Kidney epithelial cell (primary cell): ENCODE data around the gene TKT. TPM values are rescaled to one million over a fixed set of nuclear protein-coding genes. Genes with fewer than 3 reads are reported as not detected.
A peak's percentile ranks its signal among the peaks of the same experiment; 100 is the strongest.

ENCODE experiments used
- DNase-seq: peaks from one replicate; pipeline ENCODE4 v3.0.0-alpha.2; 2010; ENCODE audit warnings: low read depth
- H3K27me3 ChIP-seq: 2 replicates; pipeline ENCODE4 v1.6.0; 2011; ENCODE audit warnings: low read length; ENCODE audit not compliant: control insufficient read depth, insufficient read depth
- H3K36me3 ChIP-seq: 2 replicates; pipeline ENCODE4 v1.5.1; 2011; ENCODE audit warnings: low read length; ENCODE audit not compliant: control insufficient read depth, insufficient read depth
- H3K4me3 ChIP-seq: 2 replicates; pipeline ENCODE4 v1.5.1; 2011; ENCODE audit warnings: low read depth, mild to moderate bottlenecking, control low read depth, low read length
- total RNA-seq: library from RNA; depleted of rRNA; stranded (reverse); fragments of >200 nt; gene quantifications from 2 replicates; pipeline ENCODE4 v1.2.3, GENCODE V29; 2015
- TF ChIP-seq, protein P1 (sequence below): IDR thresholded peaks from 2 replicates; pipeline ENCODE4 v1.5.1; 2011; ENCODE audit warnings: mild to moderate bottlenecking, moderate library complexity, low read length, control low read depth, inconsistent platforms; ENCODE audit not compliant: insufficient read depth, poor library complexity, severe bottlenecking

Gene TKT
- total RNA-seq, 1 donor from 2014 or later, result 373 TPM

DNA sequence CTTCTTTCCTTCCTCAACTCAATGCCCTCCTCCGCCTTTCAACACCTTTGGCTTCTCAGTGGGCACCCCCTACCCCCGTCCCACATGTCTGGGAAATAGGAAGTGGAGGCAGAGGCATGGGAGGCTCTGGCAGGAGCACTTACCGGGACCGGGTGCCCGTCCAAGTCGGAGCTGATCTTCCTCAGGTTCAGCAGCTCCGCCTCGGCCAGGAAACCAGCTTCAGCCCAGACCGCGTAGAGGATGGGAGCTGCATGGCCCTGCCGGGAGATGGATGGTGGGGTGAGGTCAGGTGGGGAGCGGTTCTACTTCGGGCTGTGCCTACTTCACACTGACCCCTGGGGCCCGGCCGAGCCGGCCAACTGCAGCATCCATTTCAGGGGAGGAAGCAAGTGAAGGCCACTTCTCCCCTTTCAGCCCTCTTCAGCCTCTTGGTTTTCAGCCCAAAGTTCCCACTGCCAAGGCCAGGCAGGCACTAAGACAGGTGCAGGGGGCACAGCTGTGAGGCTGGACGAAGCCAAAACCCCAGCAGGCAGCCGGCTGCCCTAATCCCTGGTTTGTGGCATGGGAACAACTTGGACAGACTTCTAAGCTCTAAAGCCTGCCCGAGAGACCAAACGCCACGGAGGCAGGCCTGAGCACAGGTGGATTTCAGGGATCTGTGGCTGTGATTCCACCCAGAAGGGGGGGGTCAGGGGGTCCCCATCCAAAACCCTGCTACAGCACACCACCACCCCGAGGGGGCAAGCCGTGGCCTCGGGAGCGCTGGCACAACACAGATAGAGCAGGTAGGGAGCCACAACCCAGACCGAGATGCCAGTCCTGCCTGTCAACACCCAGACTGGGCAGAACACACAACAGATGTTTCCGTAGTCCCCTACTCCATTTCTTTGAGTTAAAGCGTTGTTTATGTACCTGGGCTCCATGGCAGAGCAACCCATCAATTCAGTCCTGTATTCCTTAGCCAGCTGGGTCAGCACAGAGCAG lies 14.5 kb downstream of the TKT start:
- Histone ChIP-seq H3K27me3 (no peaks in the 10 kb centered on the region), H3K36me3 (no peaks in the 10 kb centered on the region), H3K4me3 (no peak overlapping the region)
- TF ChIP-seq, protein P1, sequence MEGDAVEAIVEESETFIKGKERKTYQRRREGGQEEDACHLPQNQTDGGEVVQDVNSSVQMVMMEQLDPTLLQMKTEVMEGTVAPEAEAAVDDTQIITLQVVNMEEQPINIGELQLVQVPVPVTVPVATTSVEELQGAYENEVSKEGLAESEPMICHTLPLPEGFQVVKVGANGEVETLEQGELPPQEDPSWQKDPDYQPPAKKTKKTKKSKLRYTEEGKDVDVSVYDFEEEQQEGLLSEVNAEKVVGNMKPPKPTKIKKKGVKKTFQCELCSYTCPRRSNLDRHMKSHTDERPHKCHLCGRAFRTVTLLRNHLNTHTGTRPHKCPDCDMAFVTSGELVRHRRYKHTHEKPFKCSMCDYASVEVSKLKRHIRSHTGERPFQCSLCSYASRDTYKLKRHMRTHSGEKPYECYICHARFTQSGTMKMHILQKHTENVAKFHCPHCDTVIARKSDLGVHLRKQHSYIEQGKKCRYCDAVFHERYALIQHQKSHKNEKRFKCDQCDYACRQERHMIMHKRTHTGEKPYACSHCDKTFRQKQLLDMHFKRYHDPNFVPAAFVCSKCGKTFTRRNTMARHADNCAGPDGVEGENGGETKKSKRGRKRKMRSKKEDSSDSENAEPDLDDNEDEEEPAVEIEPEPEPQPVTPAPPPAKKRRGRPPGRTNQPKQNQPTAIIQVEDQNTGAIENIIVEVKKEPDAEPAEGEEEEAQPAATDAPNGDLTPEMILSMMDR, result no peak
- no peak for DNase-seq

DNA sequence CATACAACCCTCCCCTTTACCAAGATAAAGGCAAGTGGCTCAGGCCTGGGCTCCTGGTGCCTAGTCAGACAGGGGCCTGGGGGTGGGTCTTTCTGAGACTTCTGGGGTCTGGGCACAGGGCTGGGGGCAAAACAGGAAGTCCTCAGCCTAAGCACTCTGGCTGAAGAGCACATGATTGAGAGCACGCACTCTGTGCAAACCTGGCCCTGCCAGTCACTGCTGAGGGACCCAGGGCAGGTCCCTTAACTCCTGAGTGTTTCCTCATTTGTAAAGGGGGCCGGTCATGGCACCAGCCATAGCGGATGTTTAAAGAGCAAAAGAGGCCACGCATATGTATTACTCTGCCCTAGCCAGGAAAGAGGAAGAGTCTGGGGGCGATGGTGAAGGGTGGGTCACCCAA lies 16.0 kb downstream of the TKT start:
- H3K4me3 ChIP-seq, result no peak overlapping the region
- H3K36me3 ChIP-seq, result peaks cover 1% of the 10 kb centered on the region
- TF ChIP-seq, protein P1, result no peak
- no peak for DNase-seq
- no peaks in the 10 kb centered on the region for H3K27me3 ChIP-seq

- no peaks in the 10 kb centered on the region for H3K27me3 ChIP-seq
- TF ChIP-seq, protein P1, result no peak
- H3K4me3 ChIP-seq, result no peak overlapping the region
- H3K36me3 ChIP-seq, result peaks cover 2% of the 10 kb centered on the region
- DNase-seq, result no peak
These were observed 16.9 kb downstream of the TKT start for GRCh38 chr3:53238886-53239285.

DNA sequence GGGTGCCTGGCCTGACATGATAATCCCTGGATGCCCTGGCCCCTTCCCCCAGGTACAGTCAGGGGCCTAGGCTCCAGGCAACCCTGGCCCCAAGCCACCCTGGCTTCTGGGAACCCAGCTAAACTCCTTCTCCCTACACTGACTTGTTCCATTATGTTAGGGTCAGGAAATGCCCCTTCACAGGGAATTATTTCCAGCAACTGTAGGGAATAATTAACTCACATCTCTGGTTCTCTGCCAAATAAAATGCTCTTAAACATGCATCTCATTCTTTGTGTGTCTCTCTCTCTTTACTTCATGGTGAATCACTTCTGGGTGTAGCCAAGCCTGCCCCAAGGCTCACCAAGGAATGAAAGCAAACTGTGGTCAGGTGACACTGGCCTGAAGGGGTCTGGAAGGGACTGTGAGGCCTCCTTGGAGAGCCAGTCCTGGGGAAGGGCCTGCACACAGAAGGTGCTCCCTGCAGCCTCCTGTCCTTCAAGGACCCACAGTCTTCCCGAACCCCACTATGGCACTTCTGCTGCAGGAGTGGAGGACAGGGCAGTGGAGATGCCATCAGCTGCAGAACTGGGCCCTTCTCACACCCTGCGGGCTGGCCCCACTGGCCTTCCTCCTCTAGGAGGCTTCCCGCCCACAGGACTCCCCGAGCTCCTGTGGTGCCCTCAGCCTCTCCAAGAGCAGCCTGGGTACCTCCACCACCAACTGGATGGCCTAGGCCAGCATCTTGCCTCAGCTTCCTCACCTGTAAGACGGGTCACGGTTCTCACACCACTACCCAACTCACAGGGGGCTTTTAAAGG lies 17.6 kb downstream of the TKT start:
- TF ChIP-seq, protein P1, result no peak
- DNase-seq, result peak; percentile 96
- Histone ChIP-seq H3K4me3 (no peak overlapping the region), H3K36me3 (peaks cover 2% of the 10 kb centered on the region), H3K27me3 (no peaks in the 10 kb centered on the region)

DNA sequence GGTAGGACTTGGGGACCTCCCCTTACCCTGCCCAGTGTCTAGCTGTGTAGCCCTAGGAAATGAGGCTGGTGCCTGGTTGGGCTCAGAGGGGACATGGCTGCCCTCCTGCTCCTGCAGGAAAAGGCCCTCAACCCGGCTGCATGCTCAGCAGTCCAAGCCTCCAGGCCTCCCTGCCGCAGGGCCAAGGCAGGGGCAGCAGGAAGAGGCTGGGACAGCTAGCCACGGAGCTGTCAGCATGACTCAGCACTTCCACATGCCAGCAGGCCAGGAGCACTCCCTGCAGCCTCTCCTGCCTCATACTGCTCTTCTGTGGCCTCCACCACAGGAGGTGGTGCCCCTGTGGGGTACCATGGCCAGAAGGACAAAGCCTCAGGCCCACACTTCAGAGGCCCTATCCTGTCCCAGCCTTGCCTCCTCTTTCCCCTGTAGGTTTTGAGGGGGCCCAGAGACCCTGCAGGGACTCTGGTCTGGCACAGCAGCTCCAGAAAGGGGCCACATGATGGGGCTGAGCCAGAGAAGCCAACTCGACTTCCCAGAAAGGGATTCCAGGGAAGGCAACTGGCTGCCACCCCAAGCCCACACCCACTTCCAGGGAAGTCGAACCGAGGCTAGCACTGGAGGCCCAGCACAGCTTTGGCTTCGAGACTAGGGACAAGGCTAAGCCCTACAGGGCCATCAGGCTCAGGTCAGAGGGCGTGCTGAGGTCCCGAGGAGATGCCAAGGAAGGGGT lies 19.5 kb downstream of the TKT start:
- Histone ChIP-seq H3K27me3 (no peaks in the 10 kb centered on the region), H3K36me3 (peaks cover 8% of the 10 kb centered on the region), H3K4me3 (no peak overlapping the region)
- TF ChIP-seq, protein P1, result no peak
- DNase-seq, result peak; percentile 51
